GM21576 (cell line): Measurements from ENCODE around the gene AOC1.
"Not testable (repeated sequence)": the region's sequence is repeated elsewhere in the genome, so short reads cannot be mapped to it uniquely, and the experiment has no call there.

Experiments used
- ATAC-seq: cut with Tn5 transposase; IDR thresholded peaks from one replicate; pipeline ENCODE4 v1.9.1; 2021; ENCODE audit warnings: mild to moderate bottlenecking, moderate library complexity; ENCODE audit not compliant: unreplicated experiment

The AOC1 gene

GRCh38 chr7:150852371-150852905 lies at the start of gene AOC1:
AOC1 (plus strand) TSS chr7:150852517; CDS start chr7:150856471, 3,954 bp downstream.
- ATAC-seq, result no peak

GRCh38 chr7:150803161-150803860 lies 49.0 kb upstream of the AOC1 start:
- ATAC-seq, result no peak

GRCh38 chr7:150804802-150805201 lies 47.5 kb upstream of the AOC1 start:
- ATAC-seq, result no peak

- ATAC-seq, result no peak
Measured at GRCh38 chr7:150805864-150806263, 46.5 kb upstream of the AOC1 start.

GRCh38 chr7:150806454-150806853 lies 45.9 kb upstream of the AOC1 start:
- ATAC-seq, result no peak

GRCh38 chr7:150806863-150807262 lies 45.5 kb upstream of the AOC1 start:
- no peak for ATAC-seq

- not testable (repeated sequence) for ATAC-seq
Measured at GRCh38 chr7:150807616-150808438, 44.5 kb upstream of the AOC1 start.

GRCh38 chr7:150814328-150815001 lies 37.9 kb upstream of the AOC1 start:
- ATAC-seq, result no peak

GRCh38 chr7:150818971-150819370 lies 33.3 kb upstream of the AOC1 start:
- ATAC-seq, result no peak

- no peak for ATAC-seq
Measured at GRCh38 chr7:150820148-150820547, 32.2 kb upstream of the AOC1 start.

- no peak for ATAC-seq
Measured at GRCh38 chr7:150820578-150821198, 31.6 kb upstream of the AOC1 start.

- no peak for ATAC-seq
Measured at GRCh38 chr7:150823043-150823442, 29.3 kb upstream of the AOC1 start.

GRCh38 chr7:150823484-150824126 lies 28.7 kb upstream of the AOC1 start:
- ATAC-seq, result no peak

- ATAC-seq, result no peak
Measured at GRCh38 chr7:150824379-150825177, 27.7 kb upstream of the AOC1 start.

- no peak for ATAC-seq
Measured at GRCh38 chr7:150826061-150826849, 26.1 kb upstream of the AOC1 start.

- no peak for ATAC-seq
Measured at GRCh38 chr7:150828384-150828783, 23.9 kb upstream of the AOC1 start.

GRCh38 chr7:150829426-150829825 lies 22.9 kb upstream of the AOC1 start:
- no peak for ATAC-seq

GRCh38 chr7:150830937-150831336 lies 21.4 kb upstream of the AOC1 start:
- no peak for ATAC-seq

- ATAC-seq, result no peak
Measured at GRCh38 chr7:150831851-150832250, 20.5 kb upstream of the AOC1 start.
